Activated naive CD8-positive, alpha-beta T cell treated with anti-CD3 and anti-CD28 coated beads, Interleukin-2, amount 50 U/mL, for 16 hours (primary cell): Measurements from ENCODE around the gene ERCC6L2.

ENCODE experiments used
- DNase-seq: peaks from one replicate; pipeline ENCODE4 v3.0.0-alpha.2; 2020; ENCODE audit warnings: low read depth, low spot score

The ERCC6L2 gene

GRCh38 chr9:95875305-95876137 lies at the start of gene ERCC6L2:
Gene ERCC6L2 (plus strand): TSS chr9:95875691. CDS start chr9:95876039, 348 bp downstream.
- DNase-seq: peak; percentile 84

- DNase-seq: no peak
Measured at GRCh38 chr9:95826183-95826838, 49.2 kb upstream of the ERCC6L2 start.

GRCh38 chr9:95830768-95831167 lies 44.7 kb upstream of the ERCC6L2 start:
- no peak for DNase-seq

- no peak for DNase-seq
Measured at GRCh38 chr9:95831810-95832209, 43.7 kb upstream of the ERCC6L2 start.

- DNase-seq: no peak
Measured at GRCh38 chr9:95833546-95834178, 41.8 kb upstream of the ERCC6L2 start.

GRCh38 chr9:95834281-95834907 lies 41.1 kb upstream of the ERCC6L2 start:
- no peak for DNase-seq

- no peak for DNase-seq
Measured at GRCh38 chr9:95835393-95835792, 40.1 kb upstream of the ERCC6L2 start.

GRCh38 chr9:95836072-95836471 lies 39.4 kb upstream of the ERCC6L2 start:
- no peak for DNase-seq

- DNase-seq: no peak
Measured at GRCh38 chr9:95839012-95839411, 36.5 kb upstream of the ERCC6L2 start.

GRCh38 chr9:95840074-95840473 lies 35.4 kb upstream of the ERCC6L2 start:
- no peak for DNase-seq

GRCh38 chr9:95841377-95841776 lies 34.1 kb upstream of the ERCC6L2 start:
- no peak for DNase-seq

GRCh38 chr9:95845751-95846150 lies 29.7 kb upstream of the ERCC6L2 start:
- no peak for DNase-seq

GRCh38 chr9:95848764-95849163 lies 26.7 kb upstream of the ERCC6L2 start:
- no peak for DNase-seq

- DNase-seq: no peak
Measured at GRCh38 chr9:95852059-95853032, 23.1 kb upstream of the ERCC6L2 start.

- DNase-seq: no peak
Measured at GRCh38 chr9:95854386-95855020, 21.0 kb upstream of the ERCC6L2 start.

- no peak for DNase-seq
Measured at GRCh38 chr9:95855961-95856360, 19.5 kb upstream of the ERCC6L2 start.

- no peak for DNase-seq
Measured at GRCh38 chr9:95857124-95857523, 18.4 kb upstream of the ERCC6L2 start.

GRCh38 chr9:95857896-95858295 lies 17.6 kb upstream of the ERCC6L2 start:
- no peak for DNase-seq

GRCh38 chr9:95862343-95862742 lies 13.1 kb upstream of the ERCC6L2 start:
- DNase-seq: no peak

GRCh38 chr9:95864852-95865580 lies 10.5 kb upstream of the ERCC6L2 start:
- DNase-seq: no peak
